ENCODE measurements around the gene GDPD5. TPM values are rescaled to one million over a fixed set of nuclear protein-coding genes. Genes with fewer than 3 reads are reported as not detected.

Gene GDPD5
- total and polyA plus RNA-seq, 4 donors, result 6.2 to 24.7 (median 12.0) TPM

- Histone ChIP-seq H3K4me3 (no peak overlapping the region), H3K4me1 (ENCODE audit: control insufficient read depth in 5 of 5, insufficient read depth in 5 of 5, low read length in 5 of 5) (peaks cover 0 to 7% (median 0%) of the 10 kb centered on the region in 5 donors), H3K27me3 (ENCODE audit: control insufficient read depth in 3 of 3, insufficient read depth in 3 of 3, low read length in 2 of 3) (peaks cover 0 to 10% (median 8%) of the 10 kb centered on the region in 3 donors), H3K36me3 (ENCODE audit: control insufficient read depth in 4 of 4, insufficient read depth in 4 of 4, low read length in 4 of 4) (no peaks in the 10 kb centered on the region), H3K9ac (ENCODE audit: insufficient read depth in 1 of 2, low read length in 2 of 2) (no peak overlapping the region), H3K9me3 (ENCODE audit: control insufficient read depth in 4 of 4, insufficient read depth in 3 of 4, low read length in 3 of 4) (no peaks in the 10 kb centered on the region), H3K27ac (ENCODE audit: low read depth in 1 of 2, low read length in 1 of 2) (no peak overlapping the region)
- no peak for DNase-seq
- no peak for ATAC-seq (ENCODE audit: insufficient read depth, low FRiP score)
- 77 to 78% methylated on average over 5 of the region's 5 CpGs for WGBS, 2 donors
- no peak for TF ChIP-seq CTCF (IDR thresholded peaks at IDR 0.05; ENCODE audit: control extremely low read depth, extremely low read depth)
Measured at GRCh38 chr11:75523189-75523588, 2.6 kb downstream of the GDPD5 start.

GRCh38 chr11:75522286-75523044 is 3.3 kb downstream of the GDPD5 start:
- no peak for TF ChIP-seq CTCF (IDR thresholded peaks at IDR 0.05; ENCODE audit: control extremely low read depth, extremely low read depth)
- peaks cover 0 to 10% (median 8%) of the 10 kb centered on the region in 3 donors for H3K27me3 ChIP-seq (ENCODE audit: control insufficient read depth in 3 of 3, insufficient read depth in 3 of 3, low read length in 2 of 3)
- WGBS, 2 donors, result 75 to 78% methylated on average over 7 of the region's 7 CpGs
- no peaks in the 10 kb centered on the region for H3K36me3 ChIP-seq (ENCODE audit: control insufficient read depth in 4 of 4, insufficient read depth in 4 of 4, low read length in 4 of 4)
- H3K9ac ChIP-seq (ENCODE audit: insufficient read depth in 1 of 2, low read length in 2 of 2), result no peak overlapping the region
- no peak overlapping the region for H3K4me3 ChIP-seq
- H3K9me3 ChIP-seq (ENCODE audit: control insufficient read depth in 4 of 4, insufficient read depth in 3 of 4, low read length in 3 of 4), result no peaks in the 10 kb centered on the region
- peaks cover 0 to 8% (median 0%) of the 10 kb centered on the region in 5 donors for H3K4me1 ChIP-seq (ENCODE audit: control insufficient read depth in 5 of 5, insufficient read depth in 5 of 5, low read length in 5 of 5)
- no peak overlapping the region for H3K27ac ChIP-seq (ENCODE audit: low read depth in 1 of 2, low read length in 1 of 2)
- no peak for ATAC-seq (ENCODE audit: insufficient read depth, low FRiP score)
- no peak for DNase-seq

GRCh38 chr11:75520688-75521087 is 5.1 kb downstream of the GDPD5 start:
- TF ChIP-seq CTCF (IDR thresholded peaks at IDR 0.05; ENCODE audit: control extremely low read depth, extremely low read depth), result no peak
- H3K27ac ChIP-seq (ENCODE audit: low read depth in 1 of 2, low read length in 1 of 2), result no peak overlapping the region
- ATAC-seq (ENCODE audit: insufficient read depth, low FRiP score) (no peak), DNase-seq (no peak)
- peaks cover 0 to 3% (median 0%) of the 10 kb centered on the region in 4 donors for H3K9me3 ChIP-seq (ENCODE audit: control insufficient read depth in 4 of 4, insufficient read depth in 3 of 4, low read length in 3 of 4)
- no peaks in the 10 kb centered on the region for H3K36me3 ChIP-seq (ENCODE audit: control insufficient read depth in 4 of 4, insufficient read depth in 4 of 4, low read length in 4 of 4)
- peaks cover 0 to 10% (median 0%) of the 10 kb centered on the region in 5 donors for H3K4me1 ChIP-seq (ENCODE audit: control insufficient read depth in 5 of 5, insufficient read depth in 5 of 5, low read length in 5 of 5)
- no peak overlapping the region for H3K4me3 ChIP-seq
- no peak overlapping the region for H3K9ac ChIP-seq (ENCODE audit: insufficient read depth in 1 of 2, low read length in 2 of 2)
- WGBS, 2 donors, result 78 to 90% methylated on average over 7 of the region's 7 CpGs
- peaks cover 0 to 10% (median 8%) of the 10 kb centered on the region in 3 donors for H3K27me3 ChIP-seq (ENCODE audit: control insufficient read depth in 3 of 3, insufficient read depth in 3 of 3, low read length in 2 of 3)
